Fibroblast of skin of abdomen (primary cell): Measurements from ENCODE around the gene RINL.
A peak's percentile ranks its signal among the peaks of the same experiment; 100 is the strongest.
"Not testable (repeated sequence)": the region's sequence is repeated elsewhere in the genome, so short reads cannot be mapped to it uniquely, and the experiment has no call there.

Experiments
- DNase-seq: peaks from one replicate; pipeline ENCODE4 v3.0.0-alpha.2; 2013

Gene RINL

GRCh38 chr19:38834104-38834490, 44.0 kb downstream of the RINL start:
- no peak for DNase-seq

GRCh38 chr19:38833092-38833425, 45.0 kb downstream of the RINL start:
- no peak for DNase-seq

- peak; percentile 88 for DNase-seq
Observed at GRCh38 chr19:38831142-38831605, 46.9 kb downstream of the RINL start.

- DNase-seq, result no peak
Observed at GRCh38 chr19:38830039-38830733, 47.9 kb downstream of the RINL start.

GRCh38 chr19:38829203-38829602, 48.9 kb downstream of the RINL start:
- DNase-seq, result peak; percentile 42

GRCh38 chr19:38826856-38827551, 51.1 kb downstream of the RINL start:
- DNase-seq, result no peak

GRCh38 chr19:38825936-38826335, 52.1 kb downstream of the RINL start:
- not testable (repeated sequence) for DNase-seq

GRCh38 chr19:38821230-38821825, 56.7 kb downstream of the RINL start:
- not testable (repeated sequence) for DNase-seq

- DNase-seq, result no peak
Observed at GRCh38 chr19:38819231-38819920, 58.7 kb downstream of the RINL start.
